H9 (cell line): ENCODE results near the gene TAS2R1. TPM values are rescaled to one million over a fixed set of nuclear protein-coding genes. Genes with fewer than 3 reads are reported as not detected.

ENCODE experiments used
- DNase-seq: peaks from one replicate; pipeline ENCODE4 v3.0.0-alpha.2; 2017
- H2AFZ ChIP-seq: one replicate; pipeline ENCODE4 v1.6.1; 2013; ENCODE audit warnings: mild to moderate bottlenecking, low read length, control low read depth, moderate library complexity
- H2AK5ac ChIP-seq: 2 replicates; pipeline ENCODE4 v1.6.1; 2013; ENCODE audit warnings: low read length, control low read depth, mixed read lengths; ENCODE audit not compliant: insufficient read length
- H2BK120ac ChIP-seq: one replicate; pipeline ENCODE4 v1.6.1; 2013; ENCODE audit warnings: low read depth, mild to moderate bottlenecking, low read length, control low read depth, inconsistent platforms; ENCODE audit not compliant: poor library complexity, severe bottlenecking
- H2BK12ac ChIP-seq: 2 replicates; pipeline ENCODE4 v1.6.1; 2013; ENCODE audit warnings: low read length, control low read depth, mixed read lengths, low read depth; ENCODE audit not compliant: insufficient read length
- H2BK15ac ChIP-seq: 2 replicates; pipeline ENCODE4 v1.6.1; 2013; ENCODE audit warnings: low read depth, low read length, control low read depth
- H2BK20ac ChIP-seq: one replicate; pipeline ENCODE4 v1.6.1; 2013; ENCODE audit warnings: low read depth, mild to moderate bottlenecking, low read length, control low read depth, inconsistent platforms; ENCODE audit not compliant: poor library complexity, severe bottlenecking
- H2BK5ac ChIP-seq: 2 replicates; pipeline ENCODE4 v1.6.1; 2013; ENCODE audit warnings: low read length, control low read depth, mixed read lengths; ENCODE audit not compliant: insufficient read length
- H3K14ac ChIP-seq: 2 replicates; pipeline ENCODE4 v1.6.1; 2013; ENCODE audit warnings: low read length, control low read depth; ENCODE audit not compliant: insufficient read depth
- H3K18ac ChIP-seq: 2 replicates; pipeline ENCODE4 v1.6.1; 2013; ENCODE audit warnings: low read depth, mild to moderate bottlenecking, mixed read lengths, low read length, control low read depth; ENCODE audit not compliant: insufficient read length
- H3K23ac ChIP-seq: 2 replicates; pipeline ENCODE4 v1.6.1; 2013; ENCODE audit warnings: low read length, control low read depth, mixed read lengths, low read depth; ENCODE audit not compliant: insufficient read length
- H3K23me2 ChIP-seq: 2 replicates; pipeline ENCODE4 v1.6.1; 2013; ENCODE audit warnings: low read depth, mild to moderate bottlenecking, mixed read lengths, low read length, control low read depth; ENCODE audit not compliant: insufficient read length, poor library complexity, severe bottlenecking
- H3K27ac ChIP-seq: 2 replicates; pipeline ENCODE4 v1.5.1; 2013; ENCODE audit warnings: low read length, control low read depth, mixed read lengths, low read depth; ENCODE audit not compliant: insufficient read length
- H3K27me3 ChIP-seq: 2 replicates; pipeline ENCODE4 v1.6.1; 2013; ENCODE audit warnings: low read length, control low read depth, inconsistent platforms; ENCODE audit not compliant: insufficient read depth
- H3K4ac ChIP-seq: 2 replicates; pipeline ENCODE4 v1.6.1; 2013; ENCODE audit warnings: low read depth, mild to moderate bottlenecking, control low read depth, inconsistent platforms, low read length, moderate library complexity
- H3K4me1 ChIP-seq: 2 replicates; pipeline ENCODE4 v1.6.1; 2013; ENCODE audit warnings: low read length, control low read depth, inconsistent platforms; ENCODE audit not compliant: insufficient read depth
- H3K4me2 ChIP-seq: 2 replicates; pipeline ENCODE4 v1.6.1; 2013; ENCODE audit warnings: low read length, control low read depth, mixed read lengths; ENCODE audit not compliant: insufficient read length, insufficient read depth
- H3K56ac ChIP-seq: 2 replicates; pipeline ENCODE4 v1.6.1; 2013; ENCODE audit warnings: low read depth, mild to moderate bottlenecking, mixed read lengths, low read length, control low read depth; ENCODE audit not compliant: insufficient read length
- H3K79me1 ChIP-seq: 2 replicates; pipeline ENCODE4 v1.6.1; 2013; ENCODE audit warnings: low read depth, mild to moderate bottlenecking, moderate library complexity, low read length, control low read depth, inconsistent platforms; ENCODE audit not compliant: insufficient read depth, poor library complexity, severe bottlenecking
- H3K79me2 ChIP-seq: 2 replicates; pipeline ENCODE4 v1.6.1; 2013; ENCODE audit warnings: low read length, control low read depth, inconsistent platforms; ENCODE audit not compliant: insufficient read depth
- H3K9ac ChIP-seq: 2 replicates; pipeline ENCODE4 v1.6.1; 2013; ENCODE audit warnings: low read length, control low read depth, mixed read lengths; ENCODE audit not compliant: insufficient read length; ENCODE audit errors: extremely low read depth
- H3K9me3 ChIP-seq: one replicate; pipeline ENCODE4 v1.6.1; 2013; ENCODE audit warnings: low read depth, low read length, inconsistent platforms; ENCODE audit not compliant: control insufficient read depth
- H3T11ph ChIP-seq: one replicate; pipeline ENCODE4 v1.6.1; 2013; ENCODE audit warnings: mild to moderate bottlenecking, low read length, control low read depth, inconsistent platforms
- H4K20me1 ChIP-seq: one replicate; pipeline ENCODE4 v1.6.1; 2013; ENCODE audit not compliant: control insufficient read depth, insufficient read length, insufficient read depth
- H4K5ac ChIP-seq: 2 replicates; pipeline ENCODE4 v1.6.1; 2013; ENCODE audit warnings: low read depth, mild to moderate bottlenecking, mixed read lengths, low read length, control low read depth; ENCODE audit not compliant: insufficient read length
- H4K8ac ChIP-seq: replicated peaks from 2 replicates; pipeline ENCODE4 v1.6.1; 2013; ENCODE audit warnings: low read length, control low read depth, mixed read lengths, low read depth; ENCODE audit not compliant: insufficient read length
- H4K91ac ChIP-seq: 2 replicates; pipeline ENCODE4 v1.6.1; 2013; ENCODE audit warnings: low read depth, mild to moderate bottlenecking, moderate library complexity, mixed read lengths, low read length, control low read depth; ENCODE audit not compliant: insufficient read length
- H3K27ac Mint-ChIP-seq, 3 experiments: 2 replicates in 2 of 3; 3 replicates in 1 of 3; pipeline ENCODE4 v1.8.0; 2020 to 2021; ENCODE audit warnings: mixed read lengths in 3 of 3, mild to moderate bottlenecking in 1 of 3, moderate library complexity in 1 of 3
- H3K27me3 Mint-ChIP-seq: 2 replicates; pipeline ENCODE4 v1.8.0; 2021; ENCODE audit warnings: low read depth, mild to moderate bottlenecking, moderate library complexity, mixed read lengths
- H3K36me3 Mint-ChIP-seq, 3 experiments: 2 replicates in 2 of 3; 3 replicates in 1 of 3; pipeline ENCODE4 v1.8.0; 2020 to 2021; ENCODE audit warnings: low read depth in 3 of 3, mixed read lengths in 3 of 3; ENCODE audit not compliant: insufficient read depth in 1 of 3
- H3K4me1 Mint-ChIP-seq, 2 experiments: 2 replicates each; pipeline ENCODE4 v1.8.0; 2020; ENCODE audit warnings: mixed read lengths in 2 of 2
- H3K4me3 Mint-ChIP-seq, 2 experiments: 2 replicates in 1 of 2; 3 replicates in 1 of 2; pipeline ENCODE4 v1.8.0; 2020 to 2021; ENCODE audit warnings: mild to moderate bottlenecking in 2 of 2, mixed read lengths in 2 of 2, moderate library complexity in 1 of 2
- H3K9me3 Mint-ChIP-seq, 2 experiments: 2 replicates in 1 of 2; 3 replicates in 1 of 2; pipeline ENCODE4 v1.8.0; 2020; ENCODE audit warnings: mild to moderate bottlenecking in 2 of 2, mixed read lengths in 2 of 2, moderate library complexity in 1 of 2
- WGBS: extraction: QIAGEN DNeasy Blood & Tissue Kit; methylation state at CpG from one replicate; pipeline ENCODE4 v1.1.7; 2013; ENCODE audit warnings: missing lambda C conversion rate, low lambda C conversion rate, mixed read lengths; ENCODE audit not compliant: insufficient read length; ENCODE audit errors: extremely low coverage; 5-methylcytosine and 5-hydroxymethylcytosine counted together
- total RNA-seq: library from RNA; stranded (reverse); gene quantifications from 2 replicates; pipeline ENCODE4 v1.2.1, GENCODE V29; 2021
- TF ChIP-seq, protein P1 (sequence below): fragments of 200-600 bp; sonication (generic); conservative IDR thresholded peaks from 3 replicates; pipeline ENCODE4 v1.8.0; 2021; ENCODE audit warnings: antibody characterized with exemption, mild to moderate bottlenecking

The TAS2R1 gene
- total RNA-seq, 1 experiment from 2014 or later, result not detected

DNA sequence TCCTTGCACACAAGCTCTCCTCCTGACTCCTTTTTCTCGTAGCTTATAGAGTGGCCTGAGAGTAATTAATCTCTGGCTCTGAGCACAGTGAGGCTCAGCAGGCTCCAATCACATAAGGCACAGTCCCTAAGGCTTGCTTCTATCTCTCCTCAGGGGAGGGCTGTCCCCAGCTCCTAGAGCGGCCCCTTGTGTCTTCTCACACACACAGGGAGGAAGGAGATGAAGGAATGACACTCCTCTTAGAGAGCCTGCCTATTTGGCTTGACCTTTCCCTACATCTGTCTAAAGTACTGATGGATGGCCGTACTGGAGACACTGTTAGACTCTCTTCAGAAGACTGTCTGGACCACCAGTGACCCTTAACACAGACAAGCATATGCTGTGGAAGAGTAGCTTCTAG lies 12.9 kb downstream of the TAS2R1 start:
- Histone ChIP-seq H3K9ac (no peak overlapping the region), H2BK12ac (no peak overlapping the region), H3K4ac (no peak overlapping the region), H3K79me1 (no peaks in the 10 kb centered on the region), H3K27ac (no peak overlapping the region), H2BK20ac (no peak overlapping the region), H4K20me1 (no peaks in the 10 kb centered on the region), H2BK15ac (no peak overlapping the region), H2BK5ac (no peak overlapping the region), H2BK120ac (no peak overlapping the region), H4K5ac (no peak overlapping the region), H3T11ph (no peak overlapping the region), H3K9me3 (no peaks in the 10 kb centered on the region), H3K4me1 (no peaks in the 10 kb centered on the region), H2AK5ac (no peak overlapping the region), H3K4me2 (no peak overlapping the region), H3K23ac (no peak overlapping the region), H2AFZ (no peak overlapping the region), H3K79me2 (no peaks in the 10 kb centered on the region), H4K8ac (no peak overlapping the region), H3K23me2 (no peaks in the 10 kb centered on the region), H3K18ac (no peak overlapping the region), H3K27me3 (no peaks in the 10 kb centered on the region), H3K14ac (no peak overlapping the region), H4K91ac (no peak overlapping the region), H3K56ac (no peak overlapping the region)
- TF ChIP-seq, protein P1, sequence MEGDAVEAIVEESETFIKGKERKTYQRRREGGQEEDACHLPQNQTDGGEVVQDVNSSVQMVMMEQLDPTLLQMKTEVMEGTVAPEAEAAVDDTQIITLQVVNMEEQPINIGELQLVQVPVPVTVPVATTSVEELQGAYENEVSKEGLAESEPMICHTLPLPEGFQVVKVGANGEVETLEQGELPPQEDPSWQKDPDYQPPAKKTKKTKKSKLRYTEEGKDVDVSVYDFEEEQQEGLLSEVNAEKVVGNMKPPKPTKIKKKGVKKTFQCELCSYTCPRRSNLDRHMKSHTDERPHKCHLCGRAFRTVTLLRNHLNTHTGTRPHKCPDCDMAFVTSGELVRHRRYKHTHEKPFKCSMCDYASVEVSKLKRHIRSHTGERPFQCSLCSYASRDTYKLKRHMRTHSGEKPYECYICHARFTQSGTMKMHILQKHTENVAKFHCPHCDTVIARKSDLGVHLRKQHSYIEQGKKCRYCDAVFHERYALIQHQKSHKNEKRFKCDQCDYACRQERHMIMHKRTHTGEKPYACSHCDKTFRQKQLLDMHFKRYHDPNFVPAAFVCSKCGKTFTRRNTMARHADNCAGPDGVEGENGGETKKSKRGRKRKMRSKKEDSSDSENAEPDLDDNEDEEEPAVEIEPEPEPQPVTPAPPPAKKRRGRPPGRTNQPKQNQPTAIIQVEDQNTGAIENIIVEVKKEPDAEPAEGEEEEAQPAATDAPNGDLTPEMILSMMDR, result 0 out of 3 replicates have a peak, but pooled peaks have one; percentile 21
- H3K27me3 Mint-ChIP-seq, result peaks cover 3% of the 10 kb centered on the region; the same call in 1 of the 2 replicates
- peaks cover 3% of the 10 kb centered on the region in 2 experiments for H3K4me1 Mint-ChIP-seq
- no peaks in the 10 kb centered on the region for H3K36me3 Mint-ChIP-seq
- H3K9me3 Mint-ChIP-seq, result no peaks in the 10 kb centered on the region
- WGBS, result no CpG with 5 or more reads among the region's 3 CpGs
- no peak for DNase-seq
- no peak overlapping the region for H3K27ac Mint-ChIP-seq
- no peak overlapping the region for H3K4me3 Mint-ChIP-seq
